Smooth muscle cell of the umbilical artery (primary cell): ENCODE measurements around the gene OR6C3. TPM values are rescaled to one million over a fixed set of nuclear protein-coding genes. Genes with fewer than 3 reads are reported as not detected.

Source experiments
- total RNA-seq: library from RNA; depleted of rRNA; stranded (reverse); fragments of >200 nt; gene quantifications from 2 replicates; pipeline ENCODE4 v1.2.3, GENCODE V29; 2014

The OR6C3 gene
- not detected in 2 replicates for total RNA-seq

GRCh38 chr12:55330446-55330845 lies at the start of gene OR6C3:
OR6C3 (plus strand) TSS chr12:55330746; CDS start chr12:55331701, 955 bp downstream.

GRCh38 chr12:55296469-55296868 lies 34.1 kb upstream of the OR6C3 start, which contains the start of gene OR6C6:
OR6C6 (minus strand) TSS chr12:55296569; CDS start chr12:55295232, 1,337 bp downstream.

GRCh38 chr12:55314043-55314442 lies 16.5 kb upstream of the OR6C3 start, which contains the start of gene OR6C1:
OR6C1 (plus strand) TSS chr12:55314343; CDS start chr12:55320600, 6,257 bp downstream.

GRCh38 chr12:55362675-55363074 lies 32.1 kb downstream of the OR6C3 start, which contains the start of gene OR6C75:
OR6C75 (plus strand) TSS chr12:55362975; CDS start chr12:55365111, 2,136 bp downstream.

Other genes with a start within 250 kb of the OR6C3 start
- gene OR9K2, start 204.3 kb upstream of the OR6C3 start, total RNA-seq: not detected in 2 replicates
- gene OR10A7, start 109.7 kb upstream of the OR6C3 start, total RNA-seq: not detected in 2 replicates
- not detected in 2 replicates for gene OR6C74, start 86.1 kb upstream of the OR6C3 start, total RNA-seq
- gene OR6C6, start 34.2 kb upstream of the OR6C3 start, total RNA-seq: not detected in 2 replicates
- gene OR6C1, start 16.4 kb upstream of the OR6C3 start, total RNA-seq: not detected in 2 replicates
- gene OR6C75, start 32.2 kb downstream of the OR6C3 start, total RNA-seq: not detected in 2 replicates
- gene OR6C65, start 69.8 kb downstream of the OR6C3 start, total RNA-seq: not detected in 2 replicates
- not detected in 2 replicates for gene OR6C76, start 95.5 kb downstream of the OR6C3 start, total RNA-seq
- not detected in 2 replicates for gene OR6C2, start 113.3 kb downstream of the OR6C3 start, total RNA-seq
- not detected in 2 replicates for gene OR6C70, start 139.4 kb downstream of the OR6C3 start, total RNA-seq
- gene OR6C68, start 161.6 kb downstream of the OR6C3 start, total RNA-seq: not detected in 2 replicates
- gene OR6C4, start 218.9 kb downstream of the OR6C3 start, total RNA-seq: not detected in 2 replicates
- gene OR2AP1, start 241.7 kb downstream of the OR6C3 start, total RNA-seq: not detected in 2 replicates